Muscle of arm (tissue), 14 donors: Measurements from ENCODE around the gene SLC26A5. TPM values are rescaled to one million over a fixed set of nuclear protein-coding genes. Genes with fewer than 3 reads are reported as not detected.
A peak's percentile ranks its signal among the peaks of the same experiment; 100 is the strongest.
"Not testable (repeated sequence)": the region's sequence is repeated elsewhere in the genome, so short reads cannot be mapped to it uniquely, and the experiment has no call there.

Source experiments
- DNase-seq: peaks from one replicate; pipeline ENCODE4 v3.0.0-alpha.2; 2013
- long read RNA-seq, 11 donors: transcript quantifications; one replicate each; lab custom pipeline, GENCODE V29; 2026
- polyA plus RNA-seq, 12 donors: library from polyadenylated mRNA; unstranded; fragments of 120-200 nt; gene quantifications; one replicate each; pipeline ENCODE4 v1.2.1, GENCODE V29; 2013; ENCODE audit not compliant: insufficient read length in 12 of 12

The SLC26A5 gene
- polyA plus RNA-seq: under 1 TPM in 5 of 12 donors, not detected in 7; 0.30 to 0.49 (median 0.44) TPM
- long read RNA-seq, donor 1: 0 reads
- long read RNA-seq, donor 2, partial matches to known transcripts: 185 of 185 reads
- long read RNA-seq, donor 2, other reads (novel, unspliced or antisense): 0 of 185 reads
- long read RNA-seq, donor 3, partial matches to known transcripts: 51 of 76 reads
- long read RNA-seq, donor 3, other reads (novel, unspliced or antisense): 25 of 76 reads
- long read RNA-seq, donor 4: 0 reads
- long read RNA-seq, donor 5: 0 reads
- long read RNA-seq, donor 6: 0 reads
- long read RNA-seq, donor 7: 0 reads
- long read RNA-seq, donor 8: 0 reads
- long read RNA-seq, donor 9: 0 reads
- long read RNA-seq, donor 10: 0 reads
- long read RNA-seq, donor 11: 0 reads

GRCh38 chr7:103446049-103446520 is at the start of gene SLC26A5:
Gene SLC26A5, minus strand, starts transcription at chr7:103446207. Its CDS starts 24,693 bp downstream, at chr7:103421514.
- no peak for DNase-seq

GRCh38 chr7:103487419-103487818 is 41.4 kb upstream of the SLC26A5 start:
- DNase-seq: no peak

- not testable (repeated sequence) for DNase-seq
These were observed 40.9 kb upstream of the SLC26A5 start for GRCh38 chr7:103486873-103487272.

- no peak for DNase-seq
These were observed 34.8 kb upstream of the SLC26A5 start for GRCh38 chr7:103480771-103481170.

- DNase-seq: no peak
These were observed 28.9 kb upstream of the SLC26A5 start for GRCh38 chr7:103474956-103475355.

GRCh38 chr7:103469095-103469948 is 23.3 kb upstream of the SLC26A5 start:
- no peak for DNase-seq

- DNase-seq: no peak
These were observed 20.8 kb upstream of the SLC26A5 start for GRCh38 chr7:103466814-103467213.

GRCh38 chr7:103462358-103462757 is 16.4 kb upstream of the SLC26A5 start:
- DNase-seq: no peak

- peak; percentile 15 for DNase-seq
These were observed 1.3 kb upstream of the SLC26A5 start for GRCh38 chr7:103447073-103447960.

GRCh38 chr7:103445228-103446048 is 569 bp downstream of the SLC26A5 start:
- no peak for DNase-seq

- no peak for DNase-seq
These were observed 6.3 kb downstream of the SLC26A5 start for GRCh38 chr7:103439661-103440060.

GRCh38 chr7:103437623-103438022 is 8.4 kb downstream of the SLC26A5 start:
- no peak for DNase-seq

- DNase-seq: no peak
These were observed 13.3 kb downstream of the SLC26A5 start for GRCh38 chr7:103432712-103433111.

- DNase-seq: no peak
These were observed 20.8 kb downstream of the SLC26A5 start for GRCh38 chr7:103425177-103425576.

- DNase-seq: no peak
These were observed 22.4 kb downstream of the SLC26A5 start for GRCh38 chr7:103423467-103424179.

- DNase-seq: no peak
These were observed 25.1 kb downstream of the SLC26A5 start for GRCh38 chr7:103420857-103421384.

- no peak for DNase-seq
These were observed 27.8 kb downstream of the SLC26A5 start for GRCh38 chr7:103418241-103418640.

- no peak for DNase-seq
These were observed 32.6 kb downstream of the SLC26A5 start for GRCh38 chr7:103413407-103413806.

- DNase-seq: no peak
These were observed 33.9 kb downstream of the SLC26A5 start for GRCh38 chr7:103412151-103412550.
